ENCODE measurements around the gene TEN1. TPM values are rescaled to one million over a fixed set of nuclear protein-coding genes. Genes with fewer than 3 reads are reported as not detected.

Gene TEN1
- total RNA-seq, 3 donors from 2014 or later (not counting 1 experiment from before 2014, with no cell fraction given) = 23.0 to 30.7 (median 24.3) TPM

- Mint-ChIP-seq H3K4me1 (no peaks in the 10 kb centered on the region), H3K27me3 (ENCODE audit: low read depth in 2 of 2) (no peaks in the 10 kb centered on the region), H3K36me3 (peaks cover 19% of the 10 kb centered on the region), H3K4me3 (no peak overlapping the region), H3K9me3 (no peaks in the 10 kb centered on the region), H3K27ac (no peak overlapping the region)
- WGBS (ENCODE audit: insufficient coverage) = 97% methylated on average over 6 of the region's 6 CpGs
- no peak for ATAC-seq
- no peaks in the 10 kb centered on the region for H3K4me1 ChIP-seq (ENCODE audit: control insufficient read depth, insufficient read depth, low read length)
- no peak for TF ChIP-seq CTCF (IDR thresholded peaks at IDR 0.05)
- H3K27ac ChIP-seq (ENCODE audit: low read length) = no peak overlapping the region
- intact Hi-C loops (cut with micrococcal nuclease) = no loop called here
- H3K36me3 ChIP-seq (ENCODE audit: control insufficient read depth, insufficient read depth, low read length) = peaks cover 56% of the 10 kb centered on the region
- H3K4me3 ChIP-seq (ENCODE audit: low read length) = no peak overlapping the region
- no peaks in the 10 kb centered on the region for H3K27me3 ChIP-seq (ENCODE audit: control insufficient read depth, insufficient read depth, low read length)
- no peaks in the 10 kb centered on the region for H3K9me3 ChIP-seq (ENCODE audit: control insufficient read depth, insufficient read depth, low read length)
- DNase-seq = no peak
Measured at GRCh38 chr17:75950421-75950820, 28.6 kb upstream of the TEN1 start.

GRCh38 chr17:75950855-75951554, 28.0 kb upstream of the TEN1 start:
- Histone ChIP-seq H3K9me3 (ENCODE audit: control insufficient read depth, insufficient read depth, low read length) (no peaks in the 10 kb centered on the region), H3K27ac (ENCODE audit: low read length) (no peak overlapping the region), H3K4me3 (ENCODE audit: low read length) (no peak overlapping the region), H3K27me3 (ENCODE audit: control insufficient read depth, insufficient read depth, low read length) (no peaks in the 10 kb centered on the region), H3K36me3 (ENCODE audit: control insufficient read depth, insufficient read depth, low read length) (peaks cover 59% of the 10 kb centered on the region), H3K4me1 (ENCODE audit: control insufficient read depth, insufficient read depth, low read length) (no peaks in the 10 kb centered on the region)
- no peaks in the 10 kb centered on the region for H3K27me3 Mint-ChIP-seq (ENCODE audit: low read depth in 2 of 2)
- intact Hi-C loops (cut with micrococcal nuclease) = no loop called here
- no peaks in the 10 kb centered on the region for H3K4me1 Mint-ChIP-seq
- H3K36me3 Mint-ChIP-seq = peaks cover 19% of the 10 kb centered on the region
- WGBS (ENCODE audit: insufficient coverage) = 80% methylated on average over 8 of the region's 8 CpGs
- H3K4me3 Mint-ChIP-seq = no peak overlapping the region
- ATAC-seq (peak in 1 of 3 donors; percentile 73), DNase-seq (no peak)
- H3K9me3 Mint-ChIP-seq = no peaks in the 10 kb centered on the region
- H3K27ac Mint-ChIP-seq = no peak overlapping the region
- TF ChIP-seq CTCF (IDR thresholded peaks at IDR 0.05) = no peak

- Histone ChIP-seq H3K27ac (ENCODE audit: low read length) (no peak overlapping the region), H3K9me3 (ENCODE audit: control insufficient read depth, insufficient read depth, low read length) (no peaks in the 10 kb centered on the region), H3K4me1 (ENCODE audit: control insufficient read depth, insufficient read depth, low read length) (peaks cover 3% of the 10 kb centered on the region), H3K36me3 (ENCODE audit: control insufficient read depth, insufficient read depth, low read length) (peaks cover 19% of the 10 kb centered on the region), H3K4me3 (ENCODE audit: low read length) (no peak overlapping the region), H3K27me3 (ENCODE audit: control insufficient read depth, insufficient read depth, low read length) (no peaks in the 10 kb centered on the region)
- intact Hi-C loops (cut with micrococcal nuclease) = no loop called here
- no peak for TF ChIP-seq CTCF (IDR thresholded peaks at IDR 0.05)
- Mint-ChIP-seq H3K4me3 (no peak overlapping the region), H3K27me3 (ENCODE audit: low read depth in 2 of 2) (no peaks in the 10 kb centered on the region), H3K36me3 (no peaks in the 10 kb centered on the region), H3K27ac (no peak overlapping the region), H3K9me3 (no peaks in the 10 kb centered on the region), H3K4me1 (peaks cover 0 to 5% of the 10 kb centered on the region in 2 donors)
- ATAC-seq (no peak), DNase-seq (no peak)
- 89% methylated on average over 8 of the region's 8 CpGs for WGBS (ENCODE audit: insufficient coverage)
Measured at GRCh38 chr17:75959051-75959838, 19.8 kb upstream of the TEN1 start.
